DND-41 (cell line): ENCODE results near the gene GTF2F2.

Experiments used
- ATAC-seq: fragments of 200-7000 bp; cut with Tn5 transposase; 3 replicates; pipeline ENCODE4 v1.9.1; 2021; ENCODE audit warnings: low read depth; ENCODE audit not compliant: insufficient read depth
- DNase-seq: peaks from one replicate; pipeline ENCODE4 v3.0.0-alpha.2; 2020
- H2AFZ ChIP-seq: 2 replicates; pipeline ENCODE4 v1.6.0; 2012; ENCODE audit warnings: low read depth, low read length
- H3K27ac ChIP-seq: 2 replicates; pipeline ENCODE4 v1.5.1; 2012; ENCODE audit warnings: low read length, inconsistent platforms
- H3K27me3 ChIP-seq: fragments of 200-600 bp; sonication (generic); 2 replicates; pipeline ENCODE4 v1.6.0; 2012; ENCODE audit warnings: low read length, mild to moderate bottlenecking, inconsistent platforms; ENCODE audit not compliant: insufficient read depth, poor library complexity
- H3K36me3 ChIP-seq: 2 replicates; pipeline ENCODE4 v1.5.1; 2012; ENCODE audit warnings: low read length, inconsistent platforms; ENCODE audit not compliant: insufficient read depth
- H3K4me1 ChIP-seq: 2 replicates; pipeline ENCODE4 v1.5.1; 2012; ENCODE audit warnings: mild to moderate bottlenecking, low read length; ENCODE audit not compliant: insufficient read depth
- H3K4me2 ChIP-seq: 2 replicates; pipeline ENCODE4 v1.6.0; 2012; ENCODE audit warnings: mild to moderate bottlenecking, moderate library complexity, low read length, inconsistent platforms; ENCODE audit not compliant: insufficient read depth
- H3K4me3 ChIP-seq, 2 experiments: fragments of 200-600 bp in 1 of 2; shearing (Covaris generic) in 1 of 2; 2 replicates each; pipeline ENCODE4 v1.5.1; 2012 to 2016; ENCODE audit warnings: inconsistent platforms in 2 of 2, low read length in 2 of 2, mild to moderate bottlenecking in 2 of 2, low read depth in 1 of 2, moderate library complexity in 1 of 2
- H3K79me2 ChIP-seq: 2 replicates; pipeline ENCODE4 v1.6.0; 2012; ENCODE audit warnings: low read length, inconsistent platforms; ENCODE audit not compliant: insufficient read depth
- H3K9ac ChIP-seq: 2 replicates; pipeline ENCODE4 v1.6.0; 2012; ENCODE audit warnings: low read depth, mild to moderate bottlenecking, inconsistent platforms, low read length, moderate library complexity
- H3K9me3 ChIP-seq: 2 replicates; pipeline ENCODE4 v1.5.1; 2012; ENCODE audit warnings: low read length, moderate library complexity, mild to moderate bottlenecking, inconsistent platforms; ENCODE audit not compliant: insufficient read depth, severe bottlenecking
- H4K20me1 ChIP-seq: 2 replicates; pipeline ENCODE4 v1.6.0; 2012; ENCODE audit warnings: low read length; ENCODE audit not compliant: insufficient read depth
- CTCF ChIP-seq: IDR thresholded peaks from 2 replicates; pipeline ENCODE4 v1.5.1; 2012; ENCODE audit warnings: borderline replicate concordance, low read length, moderate library complexity, mild to moderate bottlenecking; ENCODE audit not compliant: poor library complexity, severe bottlenecking; ENCODE audit errors: extremely low read depth
- EZH2 ChIP-seq: IDR thresholded peaks from 3 replicates; pipeline ENCODE4 v1.6.1; 2012; ENCODE audit warnings: borderline replicate concordance, low read depth, mild to moderate bottlenecking, moderate library complexity, low read length, inconsistent platforms; ENCODE audit not compliant: severe bottlenecking

GTF2F2 gene

GRCh38 chr13:45328661-45329111, 208.4 kb downstream of the GTF2F2 start:
- DNase-seq (no peak), ATAC-seq (no peak)
- H3K4me3 ChIP-seq, result no peak overlapping the region
- no peaks in the 10 kb centered on the region for H3K9me3 ChIP-seq
- no peaks in the 10 kb centered on the region for H3K27me3 ChIP-seq
- no peak overlapping the region for H3K27ac ChIP-seq
- peaks cover 5% of the 10 kb centered on the region for H3K36me3 ChIP-seq
- peaks cover 13% of the 10 kb centered on the region for H4K20me1 ChIP-seq
- H3K4me2 ChIP-seq, result no peak overlapping the region
- TF ChIP-seq CTCF (no peak), EZH2 (no peak)
- no peak overlapping the region for H3K9ac ChIP-seq
- peaks cover 13% of the 10 kb centered on the region; the same call in 1 of the 2 replicates for H3K4me1 ChIP-seq
- H3K79me2 ChIP-seq, result 0 out of 2 replicates have a peak, but pooled peaks cover 2% of the 10 kb centered on the region
- no peak overlapping the region for H2AFZ ChIP-seq

DNA sequence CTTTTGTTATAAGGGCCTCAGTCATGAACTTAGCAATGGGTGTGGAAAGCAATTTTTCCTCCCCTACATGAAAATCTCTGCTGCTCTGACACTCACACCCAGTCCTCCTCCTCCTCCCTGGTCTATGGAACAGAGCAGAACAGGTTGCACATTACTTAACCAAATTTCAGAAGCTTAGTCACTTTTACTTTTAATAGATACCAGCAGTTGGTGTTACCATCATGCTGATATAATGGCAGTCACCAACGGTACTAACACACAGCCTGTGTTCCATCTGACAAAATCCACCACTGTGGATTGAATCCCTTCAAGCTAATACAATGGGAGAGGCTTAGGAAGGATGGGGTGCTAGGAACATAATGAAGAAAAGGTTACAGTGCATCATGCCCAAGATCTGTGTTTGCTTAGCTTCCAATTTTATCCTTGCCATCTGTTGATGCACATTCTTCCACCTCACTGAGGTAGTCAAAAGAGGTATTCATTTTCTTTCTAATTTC, 210.9 kb downstream of the GTF2F2 start:
- ATAC-seq (no peak), DNase-seq (no peak)
- TF ChIP-seq EZH2 (no peak), CTCF (no peak)
- Histone ChIP-seq H3K36me3 (peaks cover 25% of the 10 kb centered on the region), H3K4me1 (peaks cover 38% of the 10 kb centered on the region), H3K4me3 (no peak overlapping the region), H3K79me2 (peaks cover 2% of the 10 kb centered on the region; the same call in 1 of the 2 replicates), H2AFZ (no peak overlapping the region), H3K9ac (no peak overlapping the region), H3K27me3 (no peaks in the 10 kb centered on the region), H3K9me3 (no peaks in the 10 kb centered on the region), H3K27ac (no peak overlapping the region), H3K4me2 (no peak overlapping the region), H4K20me1 (peaks cover 37% of the 10 kb centered on the region)

DNA sequence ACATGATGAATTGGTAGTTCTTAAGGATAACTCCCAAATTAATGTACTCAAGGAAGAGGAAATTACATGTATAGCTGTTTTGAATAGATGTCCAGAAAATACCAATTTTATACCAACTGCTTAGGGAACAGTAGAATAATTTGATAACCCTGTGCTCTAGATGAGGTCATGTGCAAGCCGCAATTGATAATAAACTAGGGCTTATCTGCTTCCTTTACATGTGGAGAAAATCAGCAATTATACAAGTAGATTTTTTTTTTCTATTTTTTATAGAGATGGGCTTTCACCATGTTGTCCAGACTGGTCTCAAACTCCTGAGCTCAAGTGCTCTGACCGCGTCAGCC, 211.4 kb downstream of the GTF2F2 start:
- H3K27ac ChIP-seq, result no peak overlapping the region
- H2AFZ ChIP-seq, result no peak overlapping the region
- H3K9me3 ChIP-seq, result no peaks in the 10 kb centered on the region
- peaks cover 7% of the 10 kb centered on the region for H3K79me2 ChIP-seq
- no peaks in the 10 kb centered on the region for H3K27me3 ChIP-seq
- peaks cover 43% of the 10 kb centered on the region for H3K4me1 ChIP-seq
- H4K20me1 ChIP-seq, result peaks cover 42% of the 10 kb centered on the region
- ATAC-seq, result no peak
- H3K9ac ChIP-seq, result no peak overlapping the region
- H3K4me2 ChIP-seq, result no peak overlapping the region
- no peak for DNase-seq
- peaks cover 30% of the 10 kb centered on the region for H3K36me3 ChIP-seq
- H3K4me3 ChIP-seq, result no peak overlapping the region
- no peak for TF ChIP-seq EZH2
- no peak for TF ChIP-seq CTCF
